BLaER1 treated with 17β-estradiol and CSF1 and Interleukin-3, amounts not matched to agents 10 nM and 100 nM (cell line): ENCODE results near the gene RHBDF2.
"Not testable (repeated sequence)": the region's sequence is repeated elsewhere in the genome, so short reads cannot be mapped to it uniquely, and the experiment has no call there.

ENCODE experiments used
- H3K27ac ChIP-seq, 11 experiments: shearing (Covaris generic); formaldehyde crosslinking; 2 replicates each; pipeline ENCODE4 v1.8.1; 2022
- H3K27me3 ChIP-seq, 11 experiments: shearing (Covaris generic); formaldehyde crosslinking; 2 replicates each; pipeline ENCODE4 v1.8.1; 2022
- H3K36me3 ChIP-seq, 11 experiments: shearing (Covaris generic); formaldehyde crosslinking; 2 replicates each; pipeline ENCODE4 v1.8.1; 2022
- H3K4me1 ChIP-seq, 10 experiments: shearing (Covaris generic); formaldehyde crosslinking; 2 replicates each; pipeline ENCODE4 v1.8.1; 2022
- H3K4me2 ChIP-seq, 11 experiments: shearing (Covaris generic); formaldehyde crosslinking; 2 replicates each; pipeline ENCODE4 v1.8.1; 2022
- H3K4me3 ChIP-seq, 10 experiments: shearing (Covaris generic); formaldehyde crosslinking; 2 replicates each; pipeline ENCODE4 v1.8.1; 2022
- H3K9ac ChIP-seq, 11 experiments: shearing (Covaris generic); formaldehyde crosslinking; 2 replicates each; pipeline ENCODE4 v1.8.1; 2022
- H3K9me3 ChIP-seq, 11 experiments: shearing (Covaris generic); formaldehyde crosslinking; replicated peaks in 1 of 11; 2 replicates each; pipeline ENCODE4 v1.8.1; 2022
- H4K20me1 ChIP-seq, 11 experiments: shearing (Covaris generic); formaldehyde crosslinking; 2 replicates each; pipeline ENCODE4 v1.8.1; 2022
- Cebpa-rat ChIP-seq, 11 experiments: shearing (Covaris generic); IDR thresholded peaks; 2 replicates each; pipeline ENCODE4 v1.8.1; 2022

Gene RHBDF2

DNA sequence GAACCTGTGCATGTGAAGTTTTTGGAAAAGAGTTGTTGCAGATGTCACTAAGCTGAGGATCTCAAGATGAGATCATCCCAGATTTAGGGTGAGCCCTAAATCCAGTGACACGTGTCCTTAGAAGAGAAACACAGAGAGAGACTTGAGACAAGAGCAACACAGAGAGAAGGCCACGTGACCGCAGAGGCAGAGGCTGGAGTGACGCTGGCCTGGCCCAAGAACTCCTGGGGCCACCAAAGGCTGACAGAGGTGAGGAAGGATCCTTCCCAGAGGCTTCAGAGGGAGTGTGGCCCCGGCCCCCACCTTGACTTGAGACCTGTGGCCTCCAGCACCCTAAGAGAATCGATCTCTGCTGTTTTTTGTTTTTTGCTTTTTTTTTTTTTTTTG lies 12.1 kb upstream of the RHBDF2 start:
- Histone ChIP-seq H3K4me3 (no peak overlapping the region), H3K9ac (peak overlapping the region in 8 of 11 experiments; percentile 21 to 84 (median 44); a peak in 9 of 22 replicates), H3K27me3 (no peaks in the 10 kb centered on the region), H3K4me1 (peaks cover 60 to 89% (median 75%) of the 10 kb centered on the region in 10 experiments), H3K9me3 (no peaks in the 10 kb centered on the region), H3K27ac (peak overlapping the region; percentile 35 to 91 (median 88); a peak in 20 of 22 replicates), H3K4me2 (peak overlapping the region; percentile 59 to 88 (median 80)), H3K36me3 (no peaks in the 10 kb centered on the region), H4K20me1 (no peaks in the 10 kb centered on the region)
- no peak for TF ChIP-seq Cebpa-rat (IDR thresholded peaks at IDR 0.05)

GRCh38 chr17:76512366-76513305 lies 11.4 kb upstream of the RHBDF2 start:
- H3K4me1 ChIP-seq, result peaks cover 55 to 83% (median 69%) of the 10 kb centered on the region in 10 experiments
- H3K9me3 ChIP-seq, result no peaks in the 10 kb centered on the region
- H3K4me2 ChIP-seq, result peak overlapping the region; percentile 59 to 88 (median 80)
- H3K4me3 ChIP-seq, result no peak overlapping the region
- H3K36me3 ChIP-seq, result no peaks in the 10 kb centered on the region
- H3K9ac ChIP-seq, result peak overlapping the region in 10 of 11 experiments; percentile 14 to 62 (median 40); a peak in 16 of 22 replicates
- H4K20me1 ChIP-seq, result no peaks in the 10 kb centered on the region
- peak overlapping the region; percentile 35 to 91 (median 88); a peak in 21 of 22 replicates for H3K27ac ChIP-seq
- TF ChIP-seq Cebpa-rat (IDR thresholded peaks at IDR 0.05), result no peak
- no peaks in the 10 kb centered on the region for H3K27me3 ChIP-seq

GRCh38 chr17:76511668-76512365 lies 10.6 kb upstream of the RHBDF2 start:
- Histone ChIP-seq H3K4me3 (no peak overlapping the region), H3K4me1 (peaks cover 52 to 78% (median 63%) of the 10 kb centered on the region in 10 experiments), H3K9me3 (no peaks in the 10 kb centered on the region), H4K20me1 (no peaks in the 10 kb centered on the region), H3K9ac (peak overlapping the region in 10 of 11 experiments; percentile 14 to 62 (median 40); a peak in 10 of 22 replicates), H3K4me2 (peak overlapping the region; percentile 59 to 88 (median 80); a peak in 21 of 22 replicates), H3K36me3 (no peaks in the 10 kb centered on the region), H3K27ac (peak overlapping the region; percentile 14 to 91 (median 87); a peak in 18 of 22 replicates), H3K27me3 (no peaks in the 10 kb centered on the region)
- peak in 6 of 11 experiments; percentile 27 to 75 (median 38); a peak in 5 of 22 replicates for TF ChIP-seq Cebpa-rat (IDR thresholded peaks at IDR 0.05)

DNA sequence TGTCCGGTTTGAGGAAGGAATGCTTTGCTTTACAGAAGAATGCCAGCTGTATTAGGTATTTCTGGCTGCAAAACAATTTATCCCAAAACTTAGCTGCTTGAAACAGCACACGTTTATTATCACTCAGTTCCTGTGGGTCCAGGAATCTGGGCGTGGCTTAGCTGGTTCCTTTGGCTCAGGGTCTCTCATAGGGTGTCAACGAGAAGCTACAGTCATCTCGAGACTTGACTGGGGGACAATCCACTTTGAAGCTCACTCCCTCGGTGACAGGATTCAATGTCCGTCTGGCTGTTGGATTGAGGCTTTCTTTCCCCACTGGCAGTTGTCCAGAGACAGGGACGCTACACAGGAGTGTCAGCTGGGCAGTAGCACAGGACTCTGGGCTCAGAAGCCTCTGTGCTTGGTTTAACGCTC lies 9.6 kb upstream of the RHBDF2 start:
- Histone ChIP-seq H4K20me1 (no peaks in the 10 kb centered on the region), H3K4me1 (peaks cover 50 to 78% (median 60%) of the 10 kb centered on the region in 10 experiments)

DNA sequence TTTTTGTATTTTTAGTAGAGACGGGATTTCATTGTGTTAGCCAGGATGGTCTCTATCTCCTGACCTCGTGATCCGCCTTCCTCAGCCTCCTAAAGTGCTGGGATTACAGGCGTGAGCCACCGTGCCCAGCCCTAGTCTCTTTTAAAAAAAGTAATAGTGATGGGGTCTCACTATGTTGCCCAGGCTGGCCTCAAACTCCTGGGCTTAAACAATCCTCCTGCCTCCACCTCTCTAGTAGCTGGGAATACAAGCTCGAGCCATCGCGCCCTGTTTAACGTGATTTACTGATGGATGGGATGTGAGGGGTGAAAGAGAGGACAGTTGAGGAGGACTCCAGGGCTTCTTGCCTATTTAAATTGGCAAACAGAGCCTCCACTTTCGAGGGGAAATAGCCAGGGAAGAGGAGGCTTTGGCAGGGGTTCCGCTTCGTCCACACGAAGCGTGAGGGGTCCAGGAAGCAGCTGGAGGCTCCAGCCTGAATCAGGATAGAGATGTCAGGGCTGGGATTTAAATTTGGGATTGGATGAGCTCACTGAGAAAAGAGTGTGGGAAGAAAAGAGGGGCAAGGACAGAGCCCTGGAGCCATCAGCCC lies 7.3 kb upstream of the RHBDF2 start:
- not testable (repeated sequence) for H3K9me3 ChIP-seq, H4K20me1 ChIP-seq, H3K4me2 ChIP-seq, H3K9ac ChIP-seq, H3K27me3 ChIP-seq, H3K27ac ChIP-seq, H3K36me3 ChIP-seq, H3K4me3 ChIP-seq
- H3K4me1 ChIP-seq, result peaks cover 29 to 76% (median 48%) of the 10 kb centered on the region in 10 experiments

More for the DNA sequence above, 9.6 kb upstream of the RHBDF2 start:
- Histone ChIP-seq H3K4me2 (peak overlapping the region in 7 of 11 experiments; percentile 79 to 88 (median 82); a peak in 9 of 22 replicates), H3K27ac (peak overlapping the region in 4 of 11 experiments; percentile 12 to 62 (median 32); a peak in 5 of 22 replicates), H3K36me3 (no peaks in the 10 kb centered on the region), H3K9ac (no peak overlapping the region), H3K9me3 (no peaks in the 10 kb centered on the region), H3K27me3 (no peaks in the 10 kb centered on the region), H3K4me3 (no peak overlapping the region)
- TF ChIP-seq Cebpa-rat (IDR thresholded peaks at IDR 0.05), result no peak

- Histone ChIP-seq H3K9ac (peak overlapping the region in 5 of 11 experiments; percentile 5 to 33 (median 20); a peak in 5 of 22 replicates), H3K27me3 (no peaks in the 10 kb centered on the region), H3K4me2 (peak overlapping the region; percentile 32 to 77 (median 51)), H3K36me3 (no peaks in the 10 kb centered on the region), H3K4me3 (no peak overlapping the region), H4K20me1 (no peaks in the 10 kb centered on the region), H3K27ac (no peak overlapping the region; a peak in 2 of 22 replicates), H3K9me3 (no peaks in the 10 kb centered on the region), H3K4me1 (peaks cover 25 to 76% (median 48%) of the 10 kb centered on the region in 10 experiments)
- TF ChIP-seq Cebpa-rat (IDR thresholded peaks at IDR 0.05), result no peak
Observed at GRCh38 chr17:76506408-76507345, 5.5 kb upstream of the RHBDF2 start.

DNA sequence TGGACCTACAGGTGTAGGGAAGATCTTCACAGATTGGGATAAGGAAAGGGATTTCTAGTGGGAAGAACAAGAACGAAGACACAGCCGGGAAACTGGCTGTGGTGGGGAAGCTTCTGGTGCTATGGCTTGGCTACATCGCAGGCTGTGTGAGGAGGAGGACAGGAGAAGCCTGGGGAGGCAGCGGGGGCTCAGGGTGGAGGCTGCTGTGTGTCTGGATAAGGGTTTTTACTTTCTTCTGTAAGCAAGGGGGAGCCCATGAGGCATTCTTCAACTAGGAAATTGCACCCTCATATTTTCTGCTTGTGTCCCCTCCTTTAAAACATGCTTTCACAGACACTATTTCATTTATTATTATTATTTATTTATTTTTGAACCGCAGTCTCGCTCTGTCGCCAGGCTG lies 2.9 kb upstream of the RHBDF2 start:
- H3K27ac ChIP-seq, result peak overlapping the region in 5 of 11 experiments; percentile 9 to 90 (median 42); a peak in 5 of 22 replicates
- no peak for TF ChIP-seq Cebpa-rat (IDR thresholded peaks at IDR 0.05)
- H3K27me3 ChIP-seq, result no peaks in the 10 kb centered on the region
- peak overlapping the region in 7 of 11 experiments; percentile 18 to 99 (median 96); a peak in 13 of 22 replicates for H3K4me2 ChIP-seq
- peak overlapping the region in 2 of 11 experiments; percentile 16 to 31; a peak in 3 of 22 replicates for H3K9ac ChIP-seq
- no peak overlapping the region for H3K4me3 ChIP-seq
- no peaks in the 10 kb centered on the region for H3K9me3 ChIP-seq
- H3K36me3 ChIP-seq, result peaks cover 0 to 3% (median 0%) of the 10 kb centered on the region in 11 experiments; a peak in 1 of 22 replicates
- peaks cover 39 to 69% (median 51%) of the 10 kb centered on the region in 10 experiments for H3K4me1 ChIP-seq
- H4K20me1 ChIP-seq, result peaks cover 0 to 19% (median 15%) of the 10 kb centered on the region in 11 experiments; a peak in 14 of 22 replicates
